Measurements from ENCODE around the gene MAPK12. TPM values are rescaled to one million over a fixed set of nuclear protein-coding genes. Genes with fewer than 3 reads are reported as not detected.

MAPK12 gene
- total and polyA plus RNA-seq, 2 of the 8 experiments (the other 6 are each of a cell fraction or from before 2014, with no cell fraction given), result 17.3 to 20.3 TPM

GRCh38 chr22:50277761-50278160 is 16.3 kb upstream of the MAPK12 start (continued):
- TF ChIP-seq CHD7 (IDR thresholded peaks at IDR 0.05; ENCODE audit: insufficient replicate concordance, low read length) (no peak), NRF1 (IDR thresholded peaks at IDR 0.05; ENCODE audit: low read depth, low read length) (no peak), SIN3A (conservative IDR thresholded peaks at IDR 0.05 in 1 of 2, IDR thresholded peaks at IDR 0.05 in 1 of 2; ENCODE audit: low read depth in 1 of 2, low read length in 2 of 2) (no peak), PHF8 (conservative IDR thresholded peaks at IDR 0.05; ENCODE audit: low read depth, low read length) (no peak), USF2 (IDR thresholded peaks at IDR 0.05; ENCODE audit: low read length) (no peak), POU5F1 (IDR thresholded peaks at IDR 0.05; ENCODE audit: low read depth, low read length) (no peak), GTF2F1 (IDR thresholded peaks at IDR 0.05; ENCODE audit: borderline replicate concordance, low read depth, low read length) (no peak)

All from H1 (cell line).